SK-N-SH (cell line): ENCODE measurements around the gene PIP5KL1. TPM values are rescaled to one million over a fixed set of nuclear protein-coding genes. Genes with fewer than 3 reads are reported as not detected.

Source experiments
- CTCF ChIA-PET: fragments of 300-600, 350-600 bp; formaldehyde crosslinking; extraction: SDS; loops from one replicate; lab custom pipeline; 2021; lab: Yijun Ruan, JAX
- POLR2A ChIA-PET: fragments of 350-600 bp; sonication (Branson Sonifier 250); formaldehyde crosslinking; extraction: SDS; loops from one replicate; lab custom pipeline; 2020; ENCODE audit warnings: antibody characterized with exemption, inconsistent platforms; lab: Yijun Ruan, JAX
- DNase-seq: peaks from one replicate; pipeline ENCODE4 v3.0.0; 2012
- H2AFZ ChIP-seq: fragments of 200-600 bp; sonication (generic); 2 replicates; pipeline ENCODE4 v1.8.1; 2016; ENCODE audit warnings: antibody characterized with exemption, mild to moderate bottlenecking, low read depth
- H3F3A ChIP-seq: fragments of 200-600 bp; sonication (generic); replicated peaks from 2 replicates; pipeline ENCODE3; 2016; ENCODE audit warnings: antibody characterized with exemption, mild to moderate bottlenecking; ENCODE audit not compliant: insufficient read depth
- H3K27ac ChIP-seq, 2 experiments: fragments of 200-500 bp in 1 of 2; fragments of 200-600 bp in 1 of 2; sonication (Bioruptor generic) in 1 of 2; sonication (generic), shearing (Covaris generic) in 1 of 2; 2 replicates each; pipeline versions ENCODE4 v1.5.1 to v1.6.1; 2014 to 2016; ENCODE audit warnings: low read depth in 2 of 2, inconsistent platforms in 1 of 2, low read length in 1 of 2, mild to moderate bottlenecking in 1 of 2, mixed read lengths in 1 of 2
- H3K27me3 ChIP-seq: fragments of 200-600 bp; sonication (generic), shearing (Covaris generic); 2 replicates; pipeline ENCODE4 v1.6.1; 2016; ENCODE audit warnings: mixed run types; ENCODE audit not compliant: insufficient read depth
- H3K36me3 ChIP-seq, 2 experiments: fragments of 200-500 bp in 1 of 2; fragments of 200-600 bp in 1 of 2; sonication (Bioruptor generic) in 1 of 2; sonication (generic) in 1 of 2; replicated peaks in 1 of 2; 2 replicates each; pipeline versions ENCODE3 to v1.5.1; 2014 to 2016; ENCODE audit warnings: low read length in 1 of 2, mild to moderate bottlenecking in 1 of 2; ENCODE audit not compliant: insufficient read depth in 2 of 2, control insufficient read depth in 1 of 2
- H3K4me1 ChIP-seq, 2 experiments: fragments of 200-500 bp in 1 of 2; fragments of 200-600 bp in 1 of 2; sonication (Bioruptor generic) in 1 of 2; sonication (generic), shearing (Covaris generic) in 1 of 2; 2 replicates each; pipeline versions ENCODE4 v1.5.1 to v1.6.1; 2014 to 2016; ENCODE audit warnings: low read depth in 1 of 2, low read length in 1 of 2, mixed run types in 1 of 2; ENCODE audit not compliant: insufficient read depth in 2 of 2, control insufficient read depth in 1 of 2
- H3K4me2 ChIP-seq: fragments of 200-600 bp; sonication (generic), shearing (Covaris generic); 2 replicates; pipeline ENCODE4 v1.6.1; 2017; ENCODE audit warnings: mixed run types
- H3K4me3 ChIP-seq, 2 experiments: fragments of 200-500 bp in 1 of 2; fragments of 200-600 bp in 1 of 2; sonication (Bioruptor generic) in 1 of 2; sonication (generic), shearing (Covaris generic) in 1 of 2; 2 replicates each; pipeline versions ENCODE4 v1.5.1 to v1.8.1; 2014 to 2016; ENCODE audit warnings: low read depth in 2 of 2, inconsistent platforms in 1 of 2, low read length in 1 of 2, mild to moderate bottlenecking in 1 of 2, mixed read lengths in 1 of 2, moderate library complexity in 1 of 2
- H3K79me2 ChIP-seq: fragments of 200-600 bp; sonication (generic); 2 replicates; pipeline ENCODE4 v1.8.1; 2017; ENCODE audit warnings: mild to moderate bottlenecking; ENCODE audit not compliant: insufficient read depth
- H3K9ac ChIP-seq: fragments of 200-600 bp; sonication (generic); 2 replicates; pipeline ENCODE4 v1.6.1; 2017; ENCODE audit warnings: mixed run types
- H3K9me2 ChIP-seq: fragments of 200-600 bp; sonication (generic); 2 replicates; pipeline ENCODE4 v1.6.1; 2017; ENCODE audit warnings: mixed run types
- H3K9me3 ChIP-seq: fragments of 200-600 bp; sonication (generic); 2 replicates; pipeline ENCODE4 v1.6.1; 2017; ENCODE audit warnings: mixed run types, mild to moderate bottlenecking, moderate library complexity
- H4K20me1 ChIP-seq: fragments of 200-600 bp; sonication (generic); 2 replicates; pipeline ENCODE4 v1.6.1; 2017; ENCODE audit warnings: mild to moderate bottlenecking, mixed run types; ENCODE audit not compliant: insufficient read depth
- CTCF ChIP-seq: fragments of 200-600 bp; sonication (generic); IDR thresholded peaks from 2 replicates; pipeline ENCODE4 v1.6.1; 2017; ENCODE audit warnings: antibody characterized with exemption, mild to moderate bottlenecking, moderate library complexity
- GABPA ChIP-seq: IDR thresholded peaks from 2 replicates; pipeline ENCODE4 v1.4.0; 2012; ENCODE audit warnings: low read depth, mild to moderate bottlenecking
- IRF3 ChIP-seq: fragments of 150-350 bp; IDR thresholded peaks from 2 replicates; pipeline ENCODE4 v1.6.1; 2016; ENCODE audit warnings: mild to moderate bottlenecking, low read depth, low read length
- MXI1 ChIP-seq: IDR thresholded peaks from 2 replicates; pipeline ENCODE4 v1.6.1; 2012; ENCODE audit warnings: mild to moderate bottlenecking, low read depth, low read length, improper control_type of control experiment
- POLR2AphosphoS5 ChIP-seq: IDR thresholded peaks from 2 replicates; pipeline ENCODE4 v1.6.1; 2012; ENCODE audit warnings: low read depth, low read length
- REST ChIP-seq: IDR thresholded peaks from 2 replicates; pipeline ENCODE4 v1.6.1; 2012; ENCODE audit warnings: mild to moderate bottlenecking, low read depth, low read length, moderate library complexity
- USF1 ChIP-seq: IDR thresholded peaks from 2 replicates; pipeline ENCODE4 v1.4.0; 2012; ENCODE audit warnings: low read depth, borderline replicate concordance
- ZBTB33 ChIP-seq: IDR thresholded peaks from 2 replicates; pipeline ENCODE4 v1.4.0; 2012; ENCODE audit warnings: low read depth, borderline replicate concordance
- WGBS: methylation state at CpG from one replicate; pipeline ENCODE4 v1.1.6; 2017; ENCODE audit warnings: low lambda C conversion rate; 5-methylcytosine and 5-hydroxymethylcytosine counted together
- polyA plus RNA-seq, 3 experiments: library from polyadenylated mRNA; depleted of rRNA; stranded (reverse); fragments of >200 nt; gene quantifications; 2 replicates each; pipeline ENCODE4 v1.2.3, GENCODE V29; 2012

PIP5KL1 gene
- polyA plus RNA-seq, 1 of the 3 experiments (the other 2 are of a cell fraction), result 4.0 TPM

- POLR2A ChIA-PET, result no interaction called here
- peak; percentile 69 for DNase-seq
- Histone ChIP-seq H3K4me1 (peaks cover 12 to 15% of the 10 kb centered on the region in 2 experiments; a peak in 2 of 4 replicates), H2AFZ (no peak overlapping the region), H3K9me2 (no peaks in the 10 kb centered on the region), H3K27ac (no peak overlapping the region), H3K9me3 (no peaks in the 10 kb centered on the region), H3K27me3 (no peaks in the 10 kb centered on the region), H4K20me1 (no peaks in the 10 kb centered on the region), H3K79me2 (no peaks in the 10 kb centered on the region), H3K36me3 (peaks cover 19 to 40% of the 10 kb centered on the region in 2 experiments), H3K4me2 (no peak overlapping the region), H3K9ac (no peak overlapping the region), H3K4me3 (no peak overlapping the region), H3F3A (peaks cover 7% of the 10 kb centered on the region)
- CTCF ChIA-PET, result interaction anchor here (1.1 to 2.0 kb wide), 2 partner anchors 10 to 17 kb away, joined by 3 to 5 read pairs; no protein-coding TSS in a partner anchor
- TF ChIP-seq REST (no peak), IRF3 (peak; percentile 32; the same call in 1 of the 2 replicates)
- 96% methylated on average over 14 of the region's 18 CpGs for WGBS
Measured at GRCh38 chr9:127886401-127886972, 44.1 kb downstream of the PIP5KL1 start.

GRCh38 chr9:127885508-127886281 lies 44.9 kb downstream of the PIP5KL1 start:
- POLR2A ChIA-PET, result interaction anchor here (1.5 kb wide), 1 partner anchor 16 kb away, joined by 4 read pairs; no protein-coding TSS in a partner anchor
- 67% methylated on average over 10 of the region's 13 CpGs for WGBS
- Histone ChIP-seq H3K79me2 (no peaks in the 10 kb centered on the region), H2AFZ (no peak overlapping the region), H3F3A (peaks cover 7% of the 10 kb centered on the region), H3K9me3 (no peaks in the 10 kb centered on the region), H3K4me2 (no peak overlapping the region), H4K20me1 (no peaks in the 10 kb centered on the region), H3K9ac (no peak overlapping the region), H3K27ac (peak overlapping the region in 1 of 2 experiments; percentile 56; a peak in 1 of 4 replicates), H3K4me3 (no peak overlapping the region), H3K4me1 (peaks cover 12 to 15% of the 10 kb centered on the region in 2 experiments; a peak in 2 of 4 replicates), H3K27me3 (no peaks in the 10 kb centered on the region), H3K36me3 (peaks cover 17 to 34% of the 10 kb centered on the region in 2 experiments), H3K9me2 (no peaks in the 10 kb centered on the region)
- no peak for DNase-seq
- CTCF ChIA-PET, result interaction anchor here (0.6 to 4.2 kb wide), 4 partner anchors 10 to 231 kb away, joined by 3 to 24 read pairs (median 5); no protein-coding TSS in a partner anchor
- TF ChIP-seq ZBTB33, result no peak
- TF ChIP-seq CTCF, result no peak
- TF ChIP-seq POLR2AphosphoS5, result no peak
- no peak for TF ChIP-seq REST
- no peak for TF ChIP-seq MXI1
- TF ChIP-seq USF1, result no peak
- TF ChIP-seq GABPA, result no peak
